Retina (tissue), 1 donor: Measurements from ENCODE around the gene CD247.

Experiments used
- DNase-seq: peaks from one replicate; pipeline ENCODE4 v3.0.0-alpha.2; 2016

Gene CD247

DNA sequence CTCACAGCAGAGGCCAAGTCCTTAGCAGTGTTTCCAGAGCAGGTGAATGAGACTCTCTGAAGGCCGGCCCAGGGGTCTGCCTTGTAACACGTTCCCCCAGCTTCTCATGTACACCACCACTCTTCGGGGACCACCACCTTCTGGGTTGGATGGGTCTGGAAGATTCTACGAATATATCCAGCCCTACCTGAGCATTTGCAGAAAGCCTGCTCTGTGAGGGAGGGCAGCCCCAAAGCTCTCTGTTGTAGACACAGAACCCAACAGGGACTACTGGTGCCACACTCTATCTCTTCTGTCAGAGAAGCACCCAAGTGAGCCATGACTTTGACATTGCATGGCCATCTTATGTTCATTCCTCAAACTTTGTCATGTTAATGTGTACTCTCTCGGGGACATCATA, 61.8 kb downstream of the CD247 start:
- DNase-seq: no peak

DNA sequence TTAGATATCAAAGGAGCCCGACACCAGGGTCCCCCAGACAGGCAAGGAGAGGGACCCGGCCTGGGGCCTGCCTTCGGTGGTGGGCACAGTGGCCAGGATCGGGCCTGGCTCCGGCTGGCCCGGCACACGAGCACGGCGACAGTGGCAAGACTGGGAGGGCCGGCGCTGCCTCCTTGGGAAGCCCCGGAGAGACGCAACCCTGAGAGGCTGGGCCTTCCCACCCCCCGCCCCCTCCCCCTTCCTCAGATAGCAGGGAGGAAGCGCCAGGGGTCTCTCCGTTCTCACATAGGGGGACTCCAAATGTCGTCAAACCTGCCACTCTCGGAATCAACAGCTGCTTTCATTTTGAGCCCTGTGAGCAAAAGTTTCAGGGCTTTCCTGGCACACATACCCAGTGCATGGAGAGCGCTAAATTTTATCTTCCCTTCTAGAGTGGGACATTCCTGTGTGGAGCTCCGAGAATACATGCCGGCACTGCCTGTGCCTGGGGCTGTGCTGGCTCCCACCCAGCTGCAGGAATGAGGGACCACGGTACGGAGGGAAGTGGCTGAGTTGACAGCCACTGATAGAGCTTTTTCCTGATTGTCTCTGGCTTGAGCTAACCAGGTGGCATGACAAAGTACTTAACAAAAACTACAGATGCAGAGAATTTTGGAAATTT, 62.4 kb downstream of the CD247 start:
- DNase-seq: peak; percentile 71

DNA sequence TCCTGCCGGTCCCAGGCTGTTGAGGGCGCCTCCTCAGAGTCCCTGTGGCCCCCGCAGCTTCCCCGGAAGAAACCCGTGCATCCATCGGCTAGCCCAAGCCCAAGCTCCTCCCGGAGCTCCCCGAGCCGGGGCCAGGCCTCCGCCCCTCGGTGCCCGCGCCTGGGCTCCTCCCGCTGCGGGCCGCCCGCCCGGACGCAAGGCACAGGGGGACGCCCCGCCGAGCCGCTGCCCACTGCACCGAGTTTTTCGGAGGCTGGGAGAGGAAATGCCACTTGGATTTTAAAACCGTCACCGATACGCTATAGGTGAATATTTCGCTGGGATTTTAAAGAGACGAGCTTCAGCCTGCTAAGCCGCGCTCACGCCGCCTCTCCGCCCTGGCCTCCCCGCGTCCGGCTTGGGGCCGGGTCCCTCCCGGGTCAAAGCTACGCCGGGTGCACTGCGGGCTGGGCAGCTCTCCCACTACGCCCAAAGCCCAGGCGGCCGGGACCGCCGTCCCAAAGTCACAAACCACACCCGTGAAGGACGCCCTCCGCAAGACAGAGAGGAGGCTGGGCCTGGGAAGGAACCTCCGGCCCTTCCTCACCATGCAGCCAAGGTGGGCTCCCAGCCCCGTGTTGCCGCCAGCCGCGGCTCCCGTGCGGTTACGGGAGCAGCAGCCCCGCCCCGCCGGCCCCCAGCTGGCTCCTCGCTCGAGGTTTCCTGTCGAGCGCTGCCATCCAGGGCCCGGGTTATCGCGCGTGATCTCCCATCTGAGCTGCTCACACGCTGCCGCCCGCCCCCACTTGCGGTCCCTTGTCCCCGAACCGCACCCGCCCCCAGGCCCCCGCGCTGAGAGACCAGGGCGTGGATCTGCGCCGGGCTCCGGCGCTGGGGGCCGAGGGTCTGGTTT, 63.2 kb downstream of the CD247 start:
- DNase-seq: peak; percentile 92

DNA sequence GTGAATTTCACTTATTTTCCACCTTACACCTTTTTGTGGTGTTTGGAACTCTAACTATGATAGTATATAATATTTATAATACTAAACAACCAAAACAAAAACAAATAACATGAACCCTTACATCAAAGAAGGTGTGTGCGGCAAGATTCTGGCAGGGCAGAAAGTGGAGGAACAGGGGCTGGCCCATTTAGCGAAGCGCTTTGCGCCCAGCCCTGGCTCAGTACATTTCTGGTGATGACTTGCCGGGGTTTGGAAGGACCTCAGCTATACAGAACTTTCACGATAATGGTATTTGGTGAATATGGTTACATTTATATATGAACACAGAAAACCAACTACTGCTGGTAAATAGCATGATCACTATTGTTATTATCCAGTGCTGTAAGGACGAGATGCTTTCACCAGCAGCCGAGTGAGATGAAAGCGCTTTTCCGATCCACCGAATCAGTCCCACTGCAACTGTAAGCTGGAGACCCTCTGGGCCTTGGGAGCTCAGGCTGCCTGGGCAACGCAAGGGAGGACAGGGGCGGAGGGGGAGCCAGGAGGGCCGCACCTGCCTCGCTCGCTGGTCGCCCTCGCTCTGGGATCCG, 63.9 kb downstream of the CD247 start:
- DNase-seq: no peak

DNA sequence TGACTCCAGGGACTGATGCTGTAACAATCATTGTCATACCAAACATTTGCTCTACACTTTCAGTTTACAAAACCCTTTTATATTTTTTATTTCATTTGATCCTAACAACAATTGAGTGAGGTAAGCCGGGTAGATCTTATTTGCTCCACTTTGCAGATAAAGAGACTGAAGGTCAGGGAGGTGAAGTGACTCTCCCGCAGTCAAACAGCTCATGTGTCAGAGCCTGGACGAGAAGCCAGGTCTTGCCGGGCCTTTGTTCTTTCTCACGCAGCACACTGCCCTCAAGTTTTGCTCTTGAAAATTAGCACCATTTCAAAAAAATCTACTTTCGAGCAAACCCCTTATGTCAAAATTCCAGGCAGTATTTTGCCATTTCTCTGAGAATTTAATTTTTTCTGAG, 65.2 kb downstream of the CD247 start:
- DNase-seq: no peak

DNA sequence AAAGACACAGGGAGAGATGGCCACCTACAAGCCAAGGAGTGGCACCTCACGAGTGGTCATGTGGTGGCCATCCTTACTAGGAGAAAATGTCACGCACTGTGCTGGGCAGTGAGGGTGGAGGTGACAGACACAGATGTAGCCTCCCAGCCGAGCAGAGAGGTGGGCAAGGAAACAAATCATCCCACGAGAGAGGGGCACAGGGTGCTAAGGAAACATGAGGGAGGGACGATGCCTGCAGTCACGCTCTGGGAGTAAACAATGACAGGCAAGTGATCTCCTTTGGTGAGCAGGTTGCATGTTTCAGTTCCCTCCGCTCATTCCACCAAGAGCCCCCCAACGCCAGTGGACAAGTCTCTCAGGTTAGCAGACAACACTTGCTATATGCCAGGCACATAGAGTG, 65.8 kb downstream of the CD247 start:
- no peak for DNase-seq

DNA sequence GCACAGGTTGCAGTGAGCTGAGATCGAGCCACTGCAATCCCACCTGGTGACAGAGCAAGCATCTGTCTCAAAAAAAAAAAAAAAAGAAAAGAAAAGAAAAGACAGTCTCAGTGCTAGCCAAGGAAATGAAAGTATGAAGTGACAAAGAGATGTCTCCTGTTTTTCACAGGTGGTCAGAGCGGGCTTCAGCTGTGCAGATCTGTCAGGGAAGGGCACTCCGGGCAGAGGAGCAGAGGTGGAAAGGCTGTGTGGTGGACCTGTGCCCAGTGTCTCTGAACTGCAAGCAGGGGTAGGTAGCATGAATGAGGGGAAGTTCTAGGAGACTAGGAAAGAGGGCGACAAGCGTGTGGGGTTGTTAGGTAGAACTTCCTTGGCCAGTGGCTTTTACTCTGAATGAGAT, 67.5 kb downstream of the CD247 start:
- DNase-seq: no peak

DNA sequence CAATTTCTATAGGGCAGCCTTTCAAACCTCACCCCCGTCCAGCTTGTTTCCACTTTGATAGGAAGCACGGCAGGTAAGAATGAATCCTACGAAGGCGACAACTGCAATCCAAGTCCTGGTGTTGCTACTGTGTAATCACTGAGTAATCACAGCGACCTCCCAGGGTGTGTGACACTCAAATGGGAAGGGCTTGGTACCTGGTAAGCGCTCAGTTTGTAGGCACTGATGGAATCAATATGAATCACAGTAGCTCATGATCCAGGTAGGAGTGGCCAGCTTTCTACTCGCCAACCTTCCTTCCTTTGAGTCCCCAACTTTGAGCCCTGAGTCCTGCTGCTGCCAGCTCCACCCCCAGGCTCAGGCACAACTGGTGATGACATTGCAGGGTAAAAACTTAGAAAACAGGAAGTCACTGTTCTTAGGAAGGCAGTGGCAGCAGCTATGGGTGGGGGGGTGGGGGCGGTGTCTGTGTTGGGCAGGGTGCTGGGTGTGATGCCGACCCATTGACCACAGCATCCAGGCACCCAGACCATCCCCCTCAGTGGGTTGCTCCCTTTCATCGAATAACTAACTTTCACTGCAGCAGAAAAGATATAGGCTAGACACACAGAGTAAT, 70.7 kb downstream of the CD247 start:
- no peak for DNase-seq

DNA sequence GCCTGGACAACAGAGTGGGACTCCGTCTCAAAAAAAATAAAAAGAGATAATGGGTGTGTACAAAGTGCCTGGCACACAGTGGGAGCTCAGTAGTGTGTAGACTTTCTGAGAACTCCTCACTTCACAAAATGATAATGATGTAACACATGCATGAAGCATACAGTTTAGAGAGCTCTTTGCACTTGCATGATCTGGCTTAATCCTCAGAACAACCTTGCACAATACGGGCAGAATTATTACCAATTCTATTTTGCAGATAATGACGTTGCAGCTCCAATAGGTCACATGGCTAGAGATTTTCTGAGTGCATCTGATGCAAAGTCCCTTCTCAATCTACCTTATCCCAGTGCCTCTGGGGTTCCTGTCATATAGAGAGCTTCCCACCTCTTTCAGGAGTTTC, 71.4 kb downstream of the CD247 start:
- no peak for DNase-seq

DNA sequence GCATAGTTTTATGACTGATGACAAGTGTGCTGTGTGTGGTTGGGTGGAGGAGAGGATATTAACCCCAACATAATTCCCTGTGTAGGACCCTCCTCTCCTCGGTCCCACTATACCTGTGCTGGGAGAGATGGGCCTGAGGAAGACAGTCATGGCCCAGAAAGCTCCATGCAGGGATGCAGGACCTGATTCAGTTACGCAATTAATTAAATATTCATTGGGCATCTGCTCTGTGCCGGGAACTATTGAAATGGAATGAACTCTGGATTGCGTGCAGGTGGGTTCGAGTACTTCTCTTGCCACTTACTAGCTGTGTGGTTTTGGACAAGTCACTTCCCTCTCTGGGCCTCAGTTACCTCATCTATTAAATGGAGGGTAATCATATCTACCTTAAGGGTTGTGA, 74.6 kb downstream of the CD247 start:
- no peak for DNase-seq

DNA sequence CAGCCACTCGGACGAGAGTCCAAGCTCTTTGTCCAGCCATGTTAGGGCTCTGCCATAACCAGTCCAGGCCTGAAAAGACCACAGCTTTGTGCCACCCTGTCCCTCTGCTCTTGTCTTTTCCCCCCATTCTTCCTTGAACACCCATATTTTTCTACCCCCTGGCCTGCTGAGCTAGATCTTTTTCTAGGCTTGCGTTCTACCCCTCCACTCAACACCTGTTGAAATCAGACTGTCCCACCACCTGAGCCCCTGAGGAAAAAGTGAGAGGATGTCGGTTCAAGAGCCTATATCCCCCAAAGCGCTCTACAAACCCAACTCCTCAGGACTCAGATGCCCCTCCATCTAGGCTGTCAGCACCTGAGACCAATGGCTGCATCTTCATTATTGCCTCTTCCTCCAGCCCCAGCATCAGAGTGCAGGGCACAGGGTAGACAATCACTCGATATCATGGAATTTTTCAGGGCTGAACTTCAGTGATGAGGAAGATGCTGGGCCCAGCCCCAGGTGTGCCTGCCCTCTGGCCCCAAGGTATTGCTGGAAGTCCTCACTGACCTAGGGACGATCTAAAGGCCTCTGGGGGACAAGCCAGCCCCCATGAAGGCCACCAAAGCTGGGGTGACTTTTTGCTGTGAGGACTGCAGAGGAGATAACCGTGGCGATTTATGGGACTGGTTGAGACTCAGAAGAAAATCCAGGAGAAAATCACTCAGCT, 75.3 kb downstream of the CD247 start:
- DNase-seq: no peak

DNA sequence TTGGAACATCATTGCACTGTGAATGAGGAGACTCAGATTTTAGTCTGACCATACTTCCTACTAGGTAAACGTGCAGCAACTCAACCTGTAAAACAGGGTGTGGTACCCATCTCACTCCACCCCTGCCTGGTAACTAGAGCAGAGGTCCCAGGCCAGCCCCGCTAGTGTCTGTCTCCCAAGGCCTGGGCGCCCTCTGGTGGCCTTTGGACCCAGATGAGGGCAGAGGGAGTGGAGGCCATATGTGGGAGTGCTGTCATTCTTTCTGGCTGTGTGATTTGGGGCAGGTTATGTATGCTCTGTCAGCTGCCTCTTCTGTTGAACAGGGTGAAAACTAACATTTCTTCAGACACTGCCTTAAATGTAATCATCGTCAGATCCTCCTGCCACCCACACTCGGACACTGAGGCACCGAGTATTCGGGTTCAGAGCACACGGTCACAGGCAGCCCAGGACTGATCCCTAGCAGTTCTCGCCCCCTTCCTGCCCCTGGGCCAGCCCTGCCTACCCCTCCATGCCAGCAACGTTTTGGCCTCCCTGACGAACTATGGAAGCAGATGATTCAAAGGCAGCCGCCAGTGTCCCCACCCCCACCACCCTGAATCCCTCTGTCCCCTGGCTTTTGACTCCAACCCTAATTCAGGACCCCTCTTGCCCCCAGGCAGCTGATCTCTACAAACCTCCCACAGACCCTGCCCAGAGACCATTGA, 76.0 kb downstream of the CD247 start:
- DNase-seq: peak; percentile 80

DNA sequence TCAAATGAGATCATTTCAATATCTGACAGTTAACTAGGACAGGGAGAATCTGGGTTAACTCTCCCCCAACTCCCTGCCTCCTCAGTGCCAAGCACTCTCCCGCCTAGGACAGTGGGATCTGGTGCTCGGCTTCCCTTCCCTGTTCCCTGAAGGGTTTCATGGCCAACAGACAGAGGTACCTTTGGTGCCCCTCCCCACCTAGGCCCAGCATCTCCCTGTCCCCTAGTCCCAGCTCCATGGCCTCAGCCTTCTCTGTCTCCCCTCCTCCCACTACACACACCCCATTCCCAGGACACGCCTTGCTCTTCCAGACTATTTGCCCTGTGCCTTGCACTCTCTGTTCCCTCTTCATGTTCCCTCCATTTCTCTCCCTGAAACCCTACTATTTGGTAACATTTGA, 77.1 kb downstream of the CD247 start:
- DNase-seq: no peak

DNA sequence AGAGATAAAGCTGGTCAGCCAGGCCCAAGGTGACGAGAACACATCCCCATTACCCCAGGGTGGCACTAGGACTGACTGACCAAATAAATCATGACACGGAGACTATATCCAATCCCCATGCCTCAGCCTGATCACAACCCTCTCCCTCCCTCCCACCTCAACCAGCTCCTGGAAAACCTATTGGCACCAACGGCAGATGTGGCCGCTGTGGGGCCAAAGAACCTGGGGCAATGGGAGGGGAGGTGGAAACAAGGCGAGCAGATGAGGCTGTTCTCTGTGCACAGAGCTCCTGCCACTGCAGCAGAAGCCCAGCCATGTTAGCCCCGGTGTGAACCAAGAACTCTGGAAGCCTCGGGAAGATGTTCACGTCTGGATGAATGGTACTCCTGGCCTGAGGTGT, 77.6 kb downstream of the CD247 start:
- DNase-seq: no peak

DNA sequence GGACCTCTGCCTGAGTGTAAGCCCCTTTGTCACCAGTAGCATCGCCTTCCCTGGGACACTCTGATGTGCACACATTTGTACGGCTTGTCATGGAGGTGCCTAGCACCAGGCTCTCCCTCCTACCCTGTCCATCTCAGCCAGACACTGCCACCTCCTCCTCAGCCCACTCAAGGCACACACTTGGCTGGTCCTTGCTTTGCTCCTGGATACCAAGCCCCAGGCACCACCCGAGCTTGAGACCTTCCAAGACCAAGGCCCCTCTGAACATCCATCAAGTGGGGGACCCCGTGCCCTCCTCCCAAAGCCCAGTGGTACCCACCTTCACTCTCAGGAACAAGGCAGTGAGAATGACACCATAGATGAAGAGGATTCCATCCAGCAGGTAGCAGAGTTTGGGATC, 78.0 kb downstream of the CD247 start:
- no peak for DNase-seq

DNA sequence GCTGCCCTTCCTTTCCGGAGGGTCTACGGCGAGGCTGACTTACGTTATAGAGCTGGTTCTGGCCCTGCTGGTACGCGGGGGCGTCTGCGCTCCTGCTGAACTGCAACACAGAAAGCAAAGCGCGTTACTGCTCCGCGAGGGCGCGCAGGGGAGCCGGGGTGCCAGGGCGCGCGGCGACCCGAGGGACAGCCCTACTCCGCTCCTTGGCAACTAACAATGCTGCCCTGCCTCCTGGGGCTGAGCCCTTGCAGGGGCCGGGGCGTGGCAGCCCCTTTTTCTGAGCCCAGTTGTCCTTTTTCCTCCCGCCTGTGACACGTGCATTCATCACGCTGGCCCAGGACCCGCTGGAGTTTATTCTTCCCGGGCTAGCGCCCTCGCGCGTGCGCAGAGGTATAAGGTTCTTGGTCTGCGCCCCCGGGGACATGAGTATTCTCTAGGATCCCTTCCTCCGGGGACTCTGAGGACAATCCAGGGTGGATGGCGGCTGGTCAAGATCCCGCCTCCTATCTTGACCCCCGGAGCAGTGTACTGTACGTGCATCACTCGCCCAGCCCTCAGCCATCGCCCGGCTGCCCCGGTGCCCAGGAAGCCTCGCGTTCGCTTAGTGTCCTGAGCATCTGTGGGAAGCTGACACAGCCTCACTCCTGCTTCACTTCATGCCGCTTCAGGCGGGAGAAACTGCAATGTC, 78.9 kb downstream of the CD247 start:
- DNase-seq: peak; percentile 88

DNA sequence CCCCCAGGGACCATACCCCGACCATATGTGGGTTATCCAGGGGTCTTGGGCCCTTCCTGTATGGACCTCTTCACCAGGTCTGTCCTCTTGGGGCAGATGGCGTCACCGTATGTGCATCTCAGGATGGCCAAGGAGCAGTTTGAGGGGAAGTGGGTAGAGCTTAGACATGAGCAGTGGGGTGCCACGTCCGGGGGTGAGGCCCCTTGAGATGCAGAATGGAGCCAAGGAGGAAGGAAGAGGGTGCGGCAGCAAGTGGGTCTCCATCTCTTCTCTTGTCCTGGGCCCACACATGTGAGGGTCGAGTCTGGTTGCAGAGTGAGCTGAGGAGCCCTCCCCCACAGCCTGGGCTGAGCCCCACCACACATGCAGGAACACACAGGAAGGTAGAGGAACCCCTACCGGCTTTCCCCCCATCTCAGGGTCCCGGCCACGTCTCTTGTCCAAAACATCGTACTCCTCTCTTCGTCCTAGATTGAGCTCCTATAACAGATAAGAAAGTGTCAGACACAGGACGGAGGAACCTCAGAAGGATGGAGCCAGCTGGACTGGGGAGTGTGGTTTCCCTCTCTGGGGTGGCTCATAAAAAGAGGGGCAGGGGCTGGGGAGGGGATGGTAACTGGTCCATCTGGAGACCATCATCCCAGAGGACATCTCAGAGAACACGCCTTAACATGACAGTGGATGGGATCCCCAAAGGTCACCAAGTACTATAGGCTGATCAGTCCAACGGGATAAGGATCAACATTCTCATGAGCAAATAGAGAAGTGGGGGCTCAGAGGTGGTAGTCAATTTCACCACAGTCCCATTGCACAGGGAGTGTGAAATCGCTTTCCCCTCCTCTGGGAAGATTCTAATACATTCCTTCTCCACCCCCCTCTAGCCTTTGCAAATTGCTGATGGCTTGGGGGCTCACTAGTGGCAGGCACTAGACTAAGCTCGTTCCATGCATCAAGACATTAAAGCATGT, 79.9 kb downstream of the CD247 start:
- no peak for DNase-seq

DNA sequence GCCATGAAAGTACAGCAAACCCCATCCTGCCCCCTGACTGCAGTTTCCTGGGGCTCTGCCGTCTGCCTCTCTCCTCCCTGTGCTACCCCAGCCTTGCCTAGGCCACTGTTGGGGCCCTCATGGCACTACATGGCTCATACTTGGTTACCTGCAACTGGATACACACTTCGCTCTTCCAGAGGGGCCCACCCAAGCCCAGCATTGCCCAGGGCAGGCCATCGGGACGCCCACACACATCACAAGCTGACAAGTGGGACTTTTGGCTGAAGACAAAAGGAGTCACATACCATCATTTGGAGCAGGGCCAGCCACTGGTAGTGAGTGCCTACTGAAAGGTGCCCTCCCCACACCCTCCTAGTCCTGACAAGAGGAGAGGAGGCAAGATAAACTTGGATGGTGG, 82.8 kb downstream of the CD247 start:
- no peak for DNase-seq

DNA sequence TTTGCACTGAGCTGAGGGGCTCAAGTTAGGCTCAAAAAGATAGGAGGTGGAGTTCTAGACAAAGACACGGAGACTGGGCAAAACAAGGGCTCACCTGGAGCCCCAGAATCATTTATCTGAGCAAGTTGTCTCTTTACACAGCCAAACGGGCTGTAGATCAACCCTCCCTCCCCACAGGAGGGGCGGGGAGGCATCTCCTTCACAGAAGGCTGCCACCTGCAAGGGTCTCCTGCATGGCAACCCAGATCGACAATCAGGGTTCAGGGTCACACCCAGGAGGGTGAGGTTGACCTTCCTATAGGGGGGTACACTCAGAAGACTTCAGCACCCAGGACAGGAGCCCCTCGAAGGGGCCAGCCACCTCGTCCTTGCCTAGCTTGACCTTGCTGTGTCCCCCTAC, 84.0 kb downstream of the CD247 start:
- DNase-seq: no peak

DNA sequence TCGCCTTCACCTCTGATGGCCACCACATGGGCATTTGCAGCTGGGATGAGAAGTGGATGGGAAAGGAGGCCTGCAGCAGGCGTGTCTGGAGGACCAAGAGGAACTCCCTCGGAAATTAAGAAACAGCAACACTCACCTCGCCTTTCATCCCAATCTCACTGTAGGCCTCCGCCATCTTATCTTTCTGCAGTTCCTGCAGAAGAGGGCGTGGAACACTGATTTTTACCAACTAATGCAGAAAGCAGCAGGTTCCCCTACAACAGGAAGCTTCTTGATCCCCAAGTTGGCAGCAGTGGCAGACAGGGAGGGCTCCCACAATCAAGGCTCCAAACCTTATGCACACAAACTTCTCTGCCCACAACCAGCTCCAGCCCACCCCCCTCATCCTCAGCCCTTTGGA, 84.4 kb downstream of the CD247 start:
- no peak for DNase-seq

DNA sequence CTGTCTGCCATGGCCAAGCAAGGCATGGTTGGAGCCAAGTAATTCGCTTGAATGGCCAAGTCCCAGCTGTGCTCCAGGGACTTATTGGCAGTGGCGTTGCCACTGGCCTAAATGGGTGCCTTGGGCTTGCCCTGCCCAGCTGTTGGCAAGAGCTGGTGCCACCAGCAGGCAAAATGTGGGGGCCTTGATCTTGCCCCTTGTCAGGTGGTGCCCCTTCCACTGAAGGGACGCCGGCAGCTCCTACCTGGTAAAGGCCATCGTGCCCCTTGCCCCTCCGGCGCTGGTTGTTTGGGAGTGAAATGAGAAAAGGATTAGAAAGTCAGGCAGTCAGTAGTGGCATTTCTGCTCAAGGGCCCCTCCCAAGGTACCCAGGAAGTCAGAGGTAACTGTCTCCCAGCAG, 85.5 kb downstream of the CD247 start:
- no peak for DNase-seq
